Measurements from ENCODE around the gene DZIP3.

GRCh38 chr3:108667312-108667711 lies 77.8 kb downstream of the DZIP3 start:
- TF ChIP-seq CTCF (IDR thresholded peaks at IDR 0.05) (no peak), EZH2 (IDR thresholded peaks at IDR 0.05) (no peak)

All from neural progenitor cell (in vitro differentiated cells).